ENCODE results near the gene SLC9A3. TPM values are rescaled to one million over a fixed set of nuclear protein-coding genes. Genes with fewer than 3 reads are reported as not detected.
A peak's percentile ranks its signal among the peaks of the same experiment; 100 is the strongest.

The SLC9A3 gene
- 3.9 TPM for total RNA-seq

DNA sequence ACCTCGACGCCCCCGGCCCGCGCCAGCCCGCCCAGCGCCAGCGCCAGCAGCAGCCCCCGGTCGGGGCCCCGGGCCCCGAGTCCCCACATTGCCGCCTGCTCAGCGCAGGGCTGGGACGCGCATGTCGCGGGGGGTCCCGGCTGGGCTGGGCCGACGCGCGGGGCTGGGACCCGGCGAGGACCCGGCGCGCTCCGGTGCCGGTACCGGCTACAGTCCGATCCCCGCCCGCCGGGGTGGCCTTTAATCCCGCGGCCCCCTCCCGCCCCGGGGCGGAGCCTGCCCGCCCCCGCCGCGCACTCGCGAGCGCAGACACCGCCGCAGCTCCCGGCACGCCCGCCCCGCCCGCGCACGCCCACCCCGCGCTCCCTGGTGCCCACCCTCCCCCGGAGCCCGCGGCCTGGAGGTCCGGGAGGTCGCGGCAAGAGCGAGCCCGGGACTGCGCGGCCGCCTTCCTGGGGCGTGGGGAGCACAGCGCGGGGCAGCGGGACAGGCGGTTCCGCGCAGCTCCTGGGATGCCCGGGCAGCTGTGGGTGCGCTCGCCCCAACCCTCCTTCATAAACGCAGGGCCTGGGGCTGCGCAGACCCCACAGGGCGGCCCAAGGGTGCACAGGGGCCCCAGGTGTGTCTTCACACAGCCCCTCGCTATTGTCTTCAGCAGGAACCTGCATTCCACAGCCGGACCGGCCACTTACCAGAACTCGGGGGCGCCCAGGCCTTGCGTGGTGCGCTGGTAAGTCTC, at the start of gene SLC9A3:
Gene SLC9A3, minus strand, starts transcription at position 216 of the 739 bp plus-strand sequence.
- no peak for DNase-seq (ENCODE audit: extremely low spot score in 2 of 2)
- intact Hi-C loops (cut with DNase I): no loop called here
- Histone ChIP-seq H3K4me1 (peaks cover 12% of the 10 kb centered on the region), H3K4me3 (peak within 1 kb of the TSS; percentile 10 to 31), H3K9me3 (no peaks in the 10 kb centered on the region), H3K27ac (no peak within 1 kb of the TSS), H3K36me3 (no peaks in the 10 kb centered on the region), H3K27me3 (peaks cover 15% of the 10 kb centered on the region)
- TF ChIP-seq, protein P1, sequence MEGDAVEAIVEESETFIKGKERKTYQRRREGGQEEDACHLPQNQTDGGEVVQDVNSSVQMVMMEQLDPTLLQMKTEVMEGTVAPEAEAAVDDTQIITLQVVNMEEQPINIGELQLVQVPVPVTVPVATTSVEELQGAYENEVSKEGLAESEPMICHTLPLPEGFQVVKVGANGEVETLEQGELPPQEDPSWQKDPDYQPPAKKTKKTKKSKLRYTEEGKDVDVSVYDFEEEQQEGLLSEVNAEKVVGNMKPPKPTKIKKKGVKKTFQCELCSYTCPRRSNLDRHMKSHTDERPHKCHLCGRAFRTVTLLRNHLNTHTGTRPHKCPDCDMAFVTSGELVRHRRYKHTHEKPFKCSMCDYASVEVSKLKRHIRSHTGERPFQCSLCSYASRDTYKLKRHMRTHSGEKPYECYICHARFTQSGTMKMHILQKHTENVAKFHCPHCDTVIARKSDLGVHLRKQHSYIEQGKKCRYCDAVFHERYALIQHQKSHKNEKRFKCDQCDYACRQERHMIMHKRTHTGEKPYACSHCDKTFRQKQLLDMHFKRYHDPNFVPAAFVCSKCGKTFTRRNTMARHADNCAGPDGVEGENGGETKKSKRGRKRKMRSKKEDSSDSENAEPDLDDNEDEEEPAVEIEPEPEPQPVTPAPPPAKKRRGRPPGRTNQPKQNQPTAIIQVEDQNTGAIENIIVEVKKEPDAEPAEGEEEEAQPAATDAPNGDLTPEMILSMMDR (IDR thresholded peaks at IDR 0.05): no peak

DNA sequence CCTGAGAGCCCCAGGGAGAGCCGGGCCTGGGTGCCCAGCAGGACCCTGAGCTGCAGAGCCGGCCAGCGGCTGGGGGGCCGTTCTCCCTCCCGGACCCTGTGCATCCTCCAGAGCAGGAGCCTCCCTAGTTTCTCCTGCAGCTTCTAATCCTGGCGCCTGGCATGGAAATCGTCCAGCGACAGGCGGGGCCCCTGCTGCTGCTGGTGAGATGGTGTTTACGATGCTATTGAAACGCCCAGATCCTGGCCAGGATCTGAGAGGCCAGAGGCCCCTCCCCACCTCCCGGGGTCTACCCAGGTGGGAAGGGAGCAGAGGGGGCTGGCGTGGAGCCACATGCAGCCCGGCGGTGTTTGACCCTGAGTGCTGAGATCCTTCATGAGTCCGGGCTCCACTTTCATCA, 49.7 kb upstream of the SLC9A3 start:
- H3K9me3 ChIP-seq: no peaks in the 10 kb centered on the region
- no peaks in the 10 kb centered on the region for H3K4me1 ChIP-seq
- intact Hi-C loops (cut with DNase I): no loop called here
- no peak overlapping the region for H3K4me3 ChIP-seq
- H3K27me3 ChIP-seq: no peaks in the 10 kb centered on the region
- DNase-seq (ENCODE audit: extremely low spot score in 2 of 2): peak in 1 of 2 donors; percentile 70
- no peaks in the 10 kb centered on the region for H3K36me3 ChIP-seq
- no peak overlapping the region for H3K27ac ChIP-seq
- TF ChIP-seq, protein P1 (IDR thresholded peaks at IDR 0.05): no peak
- TF ChIP-seq POLR2AphosphoS5 (IDR thresholded peaks at IDR 0.05; ENCODE audit: insufficient read depth in 1 of 2, low read depth in 1 of 2): no peak
- TF ChIP-seq POLR2A (IDR thresholded peaks at IDR 0.05): no peak

DNA sequence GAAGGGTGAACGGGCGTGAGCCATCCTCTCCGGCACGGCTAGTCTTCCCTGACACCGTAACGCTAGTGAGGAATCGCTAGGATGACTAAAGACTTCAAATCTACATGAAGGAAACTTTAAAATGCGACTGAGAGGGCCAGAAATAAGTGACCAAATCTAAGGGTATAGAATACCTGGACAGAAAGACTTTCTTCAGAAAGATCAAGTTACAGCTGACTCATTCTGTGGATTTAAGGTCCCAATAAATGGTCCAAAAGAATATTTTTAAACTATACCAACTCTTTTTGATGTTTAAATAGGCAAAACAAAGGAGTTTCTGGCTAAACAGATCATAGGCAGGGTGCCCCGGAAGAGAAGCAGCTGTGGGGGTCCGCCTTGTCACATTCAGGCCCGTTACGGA, 49.0 kb upstream of the SLC9A3 start:
- no peaks in the 10 kb centered on the region for H3K9me3 ChIP-seq
- no peak overlapping the region for H3K27ac ChIP-seq
- DNase-seq (ENCODE audit: extremely low spot score in 2 of 2): no peak
- H3K4me1 ChIP-seq: no peaks in the 10 kb centered on the region
- intact Hi-C loops (cut with DNase I): no loop called here
- H3K4me3 ChIP-seq: no peak overlapping the region
- H3K27me3 ChIP-seq: no peaks in the 10 kb centered on the region
- no peaks in the 10 kb centered on the region for H3K36me3 ChIP-seq
- TF ChIP-seq, protein P1 (IDR thresholded peaks at IDR 0.05): no peak
- TF ChIP-seq POLR2A (IDR thresholded peaks at IDR 0.05) (no peak), POLR2AphosphoS5 (IDR thresholded peaks at IDR 0.05; ENCODE audit: insufficient read depth in 1 of 2, low read depth in 1 of 2) (no peak)

DNA sequence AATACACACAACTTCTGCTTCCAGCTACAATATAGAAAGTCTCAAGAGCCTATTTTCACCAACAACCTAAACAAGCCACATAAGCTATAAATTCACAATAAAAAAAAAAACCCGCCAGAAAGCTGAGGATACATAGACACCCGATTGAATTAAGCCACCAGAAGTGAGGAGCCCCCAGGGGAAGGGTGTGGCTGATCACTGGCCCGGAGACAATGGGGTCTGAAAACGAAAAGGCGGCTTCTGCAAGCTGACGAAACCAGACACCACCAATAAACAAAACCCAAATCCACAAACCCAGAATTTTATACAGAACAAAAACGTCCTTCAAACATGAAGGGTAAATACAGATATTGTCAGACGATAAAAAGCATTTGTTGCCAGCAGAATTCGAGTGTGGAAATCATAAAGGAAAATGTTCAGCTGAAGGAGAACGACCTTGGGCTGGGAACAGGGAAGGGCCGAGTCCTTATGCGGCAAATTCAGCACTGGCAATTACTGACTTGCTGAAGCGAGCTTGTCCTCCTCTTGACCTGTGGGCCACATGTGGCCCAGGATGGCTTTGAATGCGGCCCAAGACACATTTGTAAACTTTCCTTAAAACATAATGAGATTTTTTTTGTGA, 48.3 kb upstream of the SLC9A3 start:
- Histone ChIP-seq H3K27ac (no peak overlapping the region), H3K4me1 (no peaks in the 10 kb centered on the region), H3K9me3 (no peaks in the 10 kb centered on the region), H3K27me3 (no peaks in the 10 kb centered on the region), H3K36me3 (no peaks in the 10 kb centered on the region), H3K4me3 (no peak overlapping the region)
- no peak for DNase-seq (ENCODE audit: extremely low spot score in 2 of 2)
- TF ChIP-seq POLR2A (IDR thresholded peaks at IDR 0.05): no peak
- no peak for TF ChIP-seq POLR2AphosphoS5 (IDR thresholded peaks at IDR 0.05; ENCODE audit: insufficient read depth in 1 of 2, low read depth in 1 of 2)
- TF ChIP-seq, protein P1 (IDR thresholded peaks at IDR 0.05): no peak
- intact Hi-C loops (cut with DNase I): no loop called here

DNA sequence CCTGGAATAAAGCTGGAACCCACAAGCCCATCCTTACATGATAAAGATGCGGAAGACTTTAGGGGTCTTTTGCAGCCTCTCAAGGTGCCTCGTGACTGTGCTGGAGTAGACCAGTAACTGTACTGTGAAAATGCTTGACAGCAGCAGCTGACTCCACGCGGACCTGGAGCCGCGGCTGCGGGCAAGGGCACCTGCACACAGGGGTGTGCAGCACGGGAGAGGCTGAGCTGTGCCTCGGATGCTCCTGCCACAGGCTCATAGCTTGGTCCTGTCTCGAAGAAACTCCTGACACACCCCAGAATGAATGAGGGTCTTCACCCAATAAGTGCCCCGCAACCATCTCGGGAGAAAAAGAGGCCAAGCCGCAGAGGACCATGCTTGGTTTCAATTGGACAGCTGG, 47.5 kb upstream of the SLC9A3 start:
- no peaks in the 10 kb centered on the region for H3K27me3 ChIP-seq
- TF ChIP-seq POLR2A (IDR thresholded peaks at IDR 0.05) (no peak), POLR2AphosphoS5 (IDR thresholded peaks at IDR 0.05; ENCODE audit: insufficient read depth in 1 of 2, low read depth in 1 of 2) (no peak)
- TF ChIP-seq, protein P1 (IDR thresholded peaks at IDR 0.05): no peak
- no peaks in the 10 kb centered on the region for H3K36me3 ChIP-seq
- H3K27ac ChIP-seq: no peak overlapping the region
- no peaks in the 10 kb centered on the region for H3K9me3 ChIP-seq
- H3K4me3 ChIP-seq: no peak overlapping the region
- no peak for DNase-seq (ENCODE audit: extremely low spot score in 2 of 2)
- no peaks in the 10 kb centered on the region for H3K4me1 ChIP-seq
- intact Hi-C loops (cut with DNase I): no loop called here
